Left lung (tissue), 10 donors: ENCODE results near the gene FLG2. TPM values are rescaled to one million over a fixed set of nuclear protein-coding genes. Genes with fewer than 3 reads are reported as not detected.

Source experiments
- ATAC-seq: fragments of 200-7000 bp; cut with Tn5 transposase; one replicate; pipeline ENCODE4 v1.9.1; 2020; ENCODE audit warnings: moderate library complexity
- DNase-seq, 4 donors: peaks; one replicate each; pipeline ENCODE4 v3.0.0-alpha.2; 2013 to 2020
- H3K27ac ChIP-seq, 2 donors: fragments of 200-600 bp; sonication (generic) in 1 of 2; one replicate each; pipeline versions ENCODE4 v1.5.0 to v1.8.0; 2020 to 2021
- H3K27me3 ChIP-seq, 2 donors: fragments of 200-600 bp; sonication (generic) in 1 of 2; one replicate each; pipeline versions ENCODE4 v1.5.0 to v1.8.0; 2020 to 2021
- H3K36me3 ChIP-seq, 2 donors: fragments of 200-600 bp; sonication (generic) in 1 of 2; one replicate each; pipeline versions ENCODE4 v1.5.0 to v1.8.0; 2020 to 2021
- H3K4me1 ChIP-seq, 2 donors: fragments of 200-600 bp; one replicate each; pipeline ENCODE4 v1.8.0; 2021
- H3K4me3 ChIP-seq, 2 donors: fragments of 200-600 bp; sonication (generic) in 1 of 2; one replicate each; pipeline versions ENCODE4 v1.5.0 to v1.8.0; 2020 to 2021; ENCODE audit warnings: mild to moderate bottlenecking in 1 of 2
- H3K9me3 ChIP-seq, 2 donors: fragments of 200-600 bp; sonication (generic) in 1 of 2; one replicate each; pipeline versions ENCODE4 v1.5.0 to v1.8.0; 2020 to 2021
- CTCF ChIP-seq, 2 donors: fragments of 200-600 bp; sonication (generic) in 1 of 2; IDR thresholded peaks; one replicate each; pipeline versions ENCODE4 v1.5.0 to v1.8.0; 2021; ENCODE audit warnings: antibody characterized with exemption in 2 of 2
- intact Hi-C, 2 donors: fragments of 100-400 bp; cut with DNase I; formaldehyde crosslinking; loops; one replicate each; pipeline versions ENCODE4 v1.11.2 to v1.14.2; 2022
- polyA plus RNA-seq, 6 donors: library from polyadenylated mRNA; unstranded; fragments of 120-200 nt; gene quantifications; one replicate each; pipeline ENCODE4 v1.2.1, GENCODE V29; 2013; ENCODE audit not compliant: insufficient read length in 6 of 6
- total RNA-seq, 2 donors: library from RNA; stranded (reverse); fragmentation: NEBNext Ultra II Directional; extraction: Animal tissue kit (Norgen Biotek cat#: 25700); gene quantifications; one replicate each; pipeline ENCODE4 v1.2.1, GENCODE V29; 2021
- donor health status: DM: no; HTN: yes; CAD: no.
- donor health status: DM: no; HTN: no; CAD: no.

The FLG2 gene
- total and polyA plus RNA-seq, 8 donors, result 0.01 to 0.27 (median 0.16) TPM; not detected in 2

GRCh38 chr1:152392909-152393308 lies 33.1 kb upstream of the FLG2 start:
- H3K4me3 ChIP-seq, result no peak overlapping the region
- peaks cover 0 to 8% of the 10 kb centered on the region in 2 donors for H3K27me3 ChIP-seq
- intact Hi-C loops, result no loop called here
- no peak for TF ChIP-seq CTCF (IDR thresholded peaks at IDR 0.05)
- no peaks in the 10 kb centered on the region for H3K4me1 ChIP-seq
- no peak overlapping the region for H3K27ac ChIP-seq
- H3K9me3 ChIP-seq, result no peaks in the 10 kb centered on the region
- H3K36me3 ChIP-seq, result no peaks in the 10 kb centered on the region
- peak; percentile 63 for ATAC-seq
- DNase-seq, result peak in 1 of 4 donors; percentile 10

GRCh38 chr1:152388889-152389288 lies 29.1 kb upstream of the FLG2 start:
- no peak overlapping the region for H3K4me3 ChIP-seq
- H3K27me3 ChIP-seq, result peaks cover 0 to 8% of the 10 kb centered on the region in 2 donors
- DNase-seq (no peak), ATAC-seq (no peak)
- H3K36me3 ChIP-seq, result no peaks in the 10 kb centered on the region
- intact Hi-C loops, result no loop called here
- H3K4me1 ChIP-seq, result no peaks in the 10 kb centered on the region
- H3K27ac ChIP-seq, result no peak overlapping the region
- no peak for TF ChIP-seq CTCF (IDR thresholded peaks at IDR 0.05)
- H3K9me3 ChIP-seq, result no peaks in the 10 kb centered on the region

GRCh38 chr1:152386940-152387339 lies 27.1 kb upstream of the FLG2 start:
- H3K4me3 ChIP-seq, result no peak overlapping the region
- H3K27me3 ChIP-seq, result peaks cover 0 to 8% of the 10 kb centered on the region in 2 donors
- no peak overlapping the region for H3K27ac ChIP-seq
- H3K36me3 ChIP-seq, result no peaks in the 10 kb centered on the region
- no peak for ATAC-seq
- no peak for TF ChIP-seq CTCF (IDR thresholded peaks at IDR 0.05)
- no peaks in the 10 kb centered on the region for H3K4me1 ChIP-seq
- DNase-seq, result no peak
- no peaks in the 10 kb centered on the region for H3K9me3 ChIP-seq
- intact Hi-C loops, result no loop called here

GRCh38 chr1:152380932-152381331 lies 21.1 kb upstream of the FLG2 start:
- Histone ChIP-seq H3K4me3 (no peak overlapping the region), H3K27ac (no peak overlapping the region), H3K4me1 (no peaks in the 10 kb centered on the region), H3K27me3 (no peaks in the 10 kb centered on the region), H3K36me3 (no peaks in the 10 kb centered on the region), H3K9me3 (no peaks in the 10 kb centered on the region)
- ATAC-seq (no peak), DNase-seq (peak in 1 of 4 donors; percentile 59)
- intact Hi-C loops, result no loop called here
- no peak for TF ChIP-seq CTCF (IDR thresholded peaks at IDR 0.05)

GRCh38 chr1:152374451-152374850 lies 14.6 kb upstream of the FLG2 start:
- Histone ChIP-seq H3K27me3 (no peaks in the 10 kb centered on the region), H3K4me3 (no peak overlapping the region), H3K9me3 (peaks cover 0 to 8% of the 10 kb centered on the region in 2 donors), H3K36me3 (no peaks in the 10 kb centered on the region), H3K4me1 (no peaks in the 10 kb centered on the region), H3K27ac (no peak overlapping the region)
- intact Hi-C loops, result no loop called here
- no peak for DNase-seq
- TF ChIP-seq CTCF (IDR thresholded peaks at IDR 0.05), result no peak
- no peak for ATAC-seq
